ENCODE results near the gene SDR42E2. TPM values are rescaled to one million over a fixed set of nuclear protein-coding genes. Genes with fewer than 3 reads are reported as not detected.

Gene SDR42E2
- total RNA-seq, result under 1 TPM in 1 of 4 donors, not detected in 3; 0.08 TPM
- under 1 TPM in 1 of 3 donors, not detected in 2; 0.01 TPM for polyA plus RNA-seq
- long read RNA-seq, donor 1, result 0 reads
- long read RNA-seq, donor 2, partial matches to known transcripts, result 0 of 1 reads
- long read RNA-seq, donor 2, other reads (novel, unspliced or antisense), result 1 of 1 reads

GRCh38 chr16:22161999-22162655 is at the start of gene SDR42E2:
SDR42E2 (plus strand) TSS chr16:22162506; CDS start chr16:22165583, 3,077 bp downstream.
- ATAC-seq, result no peak
- 5 to 6% (median 5%) methylated on average over 36 to 40 of the region's 40 CpGs for WGBS, 3 donors
- peak within 1 kb of the TSS; percentile 42 for H3K4me3 ChIP-seq

GRCh38 chr16:22116095-22116700 is 46.1 kb upstream of the SDR42E2 start:
- no peak overlapping the region for H3K27ac ChIP-seq
- H3K9me3 ChIP-seq, result no peaks in the 10 kb centered on the region
- intact Hi-C loops (cut with DNase I), result no loop called here
- WGBS, 3 donors, result 78 to 89% (median 86%) methylated on average over 2 of the region's 2 CpGs
- no peak overlapping the region for H3K4me3 ChIP-seq
- DNase-seq (no peak), ATAC-seq (no peak)
- H3K27me3 ChIP-seq (ENCODE audit: insufficient read depth in 3 of 3, low read length in 2 of 3), result no peaks in the 10 kb centered on the region
- no peak for TF ChIP-seq CTCF (IDR thresholded peaks at IDR 0.05)
- H3K4me1 ChIP-seq, result no peaks in the 10 kb centered on the region
- H3K36me3 ChIP-seq (ENCODE audit: insufficient read depth in 1 of 2, low read depth in 1 of 2), result no peaks in the 10 kb centered on the region

More at GRCh38 chr16:22161999-22162655, at the start of gene SDR42E2:
- Histone ChIP-seq H3K9me3 (no peaks in the 10 kb centered on the region), H3K27ac (no peak within 1 kb of the TSS), H3K27me3 (ENCODE audit: insufficient read depth in 3 of 3, low read length in 2 of 3) (peaks cover 0 to 25% (median 6%) of the 10 kb centered on the region in 3 donors), H3K4me1 (no peaks in the 10 kb centered on the region), H3K36me3 (ENCODE audit: insufficient read depth in 1 of 2, low read depth in 1 of 2) (no peaks in the 10 kb centered on the region)
- no peak for TF ChIP-seq CTCF (IDR thresholded peaks at IDR 0.05)
- intact Hi-C loops (cut with DNase I), result no loop called here
- no peak for DNase-seq

GRCh38 chr16:22117609-22118008 is 44.7 kb upstream of the SDR42E2 start:
- no peak for TF ChIP-seq CTCF (IDR thresholded peaks at IDR 0.05)
- Histone ChIP-seq H3K4me1 (no peaks in the 10 kb centered on the region), H3K36me3 (ENCODE audit: insufficient read depth in 1 of 2, low read depth in 1 of 2) (no peaks in the 10 kb centered on the region), H3K4me3 (no peak overlapping the region), H3K27me3 (ENCODE audit: insufficient read depth in 3 of 3, low read length in 2 of 3) (no peaks in the 10 kb centered on the region), H3K27ac (no peak overlapping the region), H3K9me3 (no peaks in the 10 kb centered on the region)
- no peak for ATAC-seq
- intact Hi-C loops (cut with DNase I), result no loop called here
- WGBS, 3 donors, result 80 to 86% (median 86%) methylated on average over 2 of the region's 2 CpGs
- DNase-seq, result no peak

GRCh38 chr16:22120440-22120839 is 41.9 kb upstream of the SDR42E2 start:
- no peak overlapping the region for H3K27ac ChIP-seq
- H3K9me3 ChIP-seq, result no peaks in the 10 kb centered on the region
- 57 to 83% (median 58%) methylated on average over 3 of the region's 3 CpGs for WGBS, 3 donors
- no peaks in the 10 kb centered on the region for H3K36me3 ChIP-seq (ENCODE audit: insufficient read depth in 1 of 2, low read depth in 1 of 2)
- H3K4me3 ChIP-seq, result no peak overlapping the region
- intact Hi-C loops (cut with DNase I), result no loop called here
- no peaks in the 10 kb centered on the region for H3K27me3 ChIP-seq (ENCODE audit: insufficient read depth in 3 of 3, low read length in 2 of 3)
- no peaks in the 10 kb centered on the region for H3K4me1 ChIP-seq
- TF ChIP-seq CTCF (IDR thresholded peaks at IDR 0.05), result no peak
- DNase-seq, result no peak
- ATAC-seq, result no peak

All from psoas muscle (tissue), 8 donors.